IPS-20b (cell line): Measurements from ENCODE around the gene PEX10.

Source experiments
- H3K27ac ChIP-seq: one replicate; pipeline ENCODE4 v1.5.1; 2013; ENCODE audit warnings: low read length
- H3K27me3 ChIP-seq: 2 replicates; pipeline ENCODE4 v1.6.1; 2013; ENCODE audit warnings: mild to moderate bottlenecking, low read length, inconsistent platforms; ENCODE audit not compliant: insufficient read depth
- H3K36me3 ChIP-seq: 2 replicates; pipeline ENCODE4 v1.6.1; 2013; ENCODE audit warnings: low read depth, mild to moderate bottlenecking, inconsistent platforms, low read length, moderate library complexity; ENCODE audit not compliant: insufficient read depth
- H3K4me1 ChIP-seq: 2 replicates; pipeline ENCODE4 v1.6.1; 2013; ENCODE audit warnings: mild to moderate bottlenecking, control low read depth, inconsistent platforms, low read length, moderate library complexity; ENCODE audit not compliant: insufficient read depth
- H3K4me3 ChIP-seq: 2 replicates; pipeline ENCODE4 v1.5.1; 2013; ENCODE audit warnings: mild to moderate bottlenecking, low read length, inconsistent platforms
- H3K9ac ChIP-seq: 2 replicates; pipeline ENCODE4 v1.6.1; 2013; ENCODE audit warnings: low read depth, mild to moderate bottlenecking, inconsistent platforms, low read length, moderate library complexity
- H3K9me3 ChIP-seq: 2 replicates; pipeline ENCODE4 v1.6.1; 2013; ENCODE audit warnings: mild to moderate bottlenecking, low read depth, low read length, inconsistent platforms; ENCODE audit not compliant: insufficient read depth

Gene PEX10

GRCh38 chr1:2391041-2391930 is 21.1 kb downstream of the PEX10 start, which contains the start of the genes MORN1 and RER1:
MORN1 (minus strand) TSS chr1:2391554; CDS start chr1:2391533, 21 bp downstream.
RER1 (plus strand) TSS chr1:2391841; CDS start chr1:2395791, 3,950 bp downstream.
- peak within 1 kb of the TSS; percentile 90 for H3K4me3 ChIP-seq
- no peaks in the 10 kb centered on the region for H3K9me3 ChIP-seq
- peaks cover 7% of the 10 kb centered on the region for H3K4me1 ChIP-seq
- no peak within 1 kb of the TSS for H3K27ac ChIP-seq
- peaks cover 31% of the 10 kb centered on the region for H3K36me3 ChIP-seq
- peak within 1 kb of the TSS; percentile 83 for H3K9ac ChIP-seq
- no peaks in the 10 kb centered on the region for H3K27me3 ChIP-seq

- no peaks in the 10 kb centered on the region for H3K27me3 ChIP-seq
- H3K4me1 ChIP-seq, result peaks cover 7% of the 10 kb centered on the region
- no peak overlapping the region for H3K4me3 ChIP-seq
- peaks cover 17% of the 10 kb centered on the region for H3K36me3 ChIP-seq
- no peak overlapping the region for H3K9ac ChIP-seq
- no peak overlapping the region for H3K27ac ChIP-seq
- no peaks in the 10 kb centered on the region for H3K9me3 ChIP-seq
Measured at GRCh38 chr1:2389644-2390043, 22.7 kb downstream of the PEX10 start.

GRCh38 chr1:2388004-2388913 is 24.1 kb downstream of the PEX10 start:
- Histone ChIP-seq H3K4me1 (peaks cover 7% of the 10 kb centered on the region), H3K27ac (no peak overlapping the region), H3K27me3 (no peaks in the 10 kb centered on the region), H3K36me3 (peaks cover 4% of the 10 kb centered on the region; the same call in 1 of the 2 replicates), H3K9ac (no peak overlapping the region), H3K9me3 (no peaks in the 10 kb centered on the region), H3K4me3 (no peak overlapping the region)

GRCh38 chr1:2386636-2387611 is 25.4 kb downstream of the PEX10 start:
- Histone ChIP-seq H3K27me3 (no peaks in the 10 kb centered on the region), H3K36me3 (peaks cover 4% of the 10 kb centered on the region; the same call in 1 of the 2 replicates), H3K4me3 (no peak overlapping the region), H3K9ac (no peak overlapping the region), H3K27ac (no peak overlapping the region), H3K9me3 (no peaks in the 10 kb centered on the region), H3K4me1 (peaks cover 3% of the 10 kb centered on the region; the same call in 1 of the 2 replicates)

GRCh38 chr1:2385606-2386280 is 26.6 kb downstream of the PEX10 start:
- H3K9ac ChIP-seq, result no peak overlapping the region
- H3K4me3 ChIP-seq, result no peak overlapping the region
- no peaks in the 10 kb centered on the region for H3K27me3 ChIP-seq
- peaks cover 4% of the 10 kb centered on the region; the same call in 1 of the 2 replicates for H3K36me3 ChIP-seq
- H3K9me3 ChIP-seq, result no peaks in the 10 kb centered on the region
- no peak overlapping the region for H3K27ac ChIP-seq
- H3K4me1 ChIP-seq, result peaks cover 3% of the 10 kb centered on the region; the same call in 1 of the 2 replicates

- Histone ChIP-seq H3K4me1 (no peaks in the 10 kb centered on the region), H3K27ac (no peak overlapping the region), H3K9ac (no peak overlapping the region)
Measured at GRCh38 chr1:2384941-2385481, 27.4 kb downstream of the PEX10 start.

GRCh38 chr1:2384130-2384860 is 28.1 kb downstream of the PEX10 start:
- H3K4me1 ChIP-seq, result no peaks in the 10 kb centered on the region
- H3K36me3 ChIP-seq, result peaks cover 4% of the 10 kb centered on the region; the same call in 1 of the 2 replicates
- H3K27me3 ChIP-seq, result no peaks in the 10 kb centered on the region
- H3K9ac ChIP-seq, result no peak overlapping the region
- H3K27ac ChIP-seq, result no peak overlapping the region
- no peak overlapping the region for H3K4me3 ChIP-seq
- no peaks in the 10 kb centered on the region for H3K9me3 ChIP-seq

More at GRCh38 chr1:2384941-2385481, 27.4 kb downstream of the PEX10 start:
- Histone ChIP-seq H3K9me3 (no peaks in the 10 kb centered on the region), H3K4me3 (no peak overlapping the region), H3K36me3 (peaks cover 4% of the 10 kb centered on the region; the same call in 1 of the 2 replicates), H3K27me3 (no peaks in the 10 kb centered on the region)

- no peak overlapping the region for H3K9ac ChIP-seq
- no peaks in the 10 kb centered on the region for H3K9me3 ChIP-seq
- no peaks in the 10 kb centered on the region for H3K4me1 ChIP-seq
- H3K36me3 ChIP-seq, result peaks cover 4% of the 10 kb centered on the region; the same call in 1 of the 2 replicates
- H3K4me3 ChIP-seq, result no peak overlapping the region
- no peaks in the 10 kb centered on the region for H3K27me3 ChIP-seq
- no peak overlapping the region for H3K27ac ChIP-seq
Measured at GRCh38 chr1:2383576-2383975, 28.8 kb downstream of the PEX10 start.

- H3K4me1 ChIP-seq, result no peaks in the 10 kb centered on the region
- peaks cover 4% of the 10 kb centered on the region; the same call in 1 of the 2 replicates for H3K36me3 ChIP-seq
- no peak overlapping the region for H3K9ac ChIP-seq
- no peaks in the 10 kb centered on the region for H3K27me3 ChIP-seq
- no peak overlapping the region for H3K27ac ChIP-seq
- no peaks in the 10 kb centered on the region for H3K9me3 ChIP-seq
- no peak overlapping the region for H3K4me3 ChIP-seq
Measured at GRCh38 chr1:2382621-2383361, 29.6 kb downstream of the PEX10 start.
